ENCODE results near the gene PAIP2.
"Not testable (repeated sequence)": the region's sequence is repeated elsewhere in the genome, so short reads cannot be mapped to it uniquely, and the experiment has no call there.

Gene PAIP2, protein sequence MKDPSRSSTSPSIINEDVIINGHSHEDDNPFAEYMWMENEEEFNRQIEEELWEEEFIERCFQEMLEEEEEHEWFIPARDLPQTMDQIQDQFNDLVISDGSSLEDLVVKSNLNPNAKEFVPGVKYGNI

DNA sequence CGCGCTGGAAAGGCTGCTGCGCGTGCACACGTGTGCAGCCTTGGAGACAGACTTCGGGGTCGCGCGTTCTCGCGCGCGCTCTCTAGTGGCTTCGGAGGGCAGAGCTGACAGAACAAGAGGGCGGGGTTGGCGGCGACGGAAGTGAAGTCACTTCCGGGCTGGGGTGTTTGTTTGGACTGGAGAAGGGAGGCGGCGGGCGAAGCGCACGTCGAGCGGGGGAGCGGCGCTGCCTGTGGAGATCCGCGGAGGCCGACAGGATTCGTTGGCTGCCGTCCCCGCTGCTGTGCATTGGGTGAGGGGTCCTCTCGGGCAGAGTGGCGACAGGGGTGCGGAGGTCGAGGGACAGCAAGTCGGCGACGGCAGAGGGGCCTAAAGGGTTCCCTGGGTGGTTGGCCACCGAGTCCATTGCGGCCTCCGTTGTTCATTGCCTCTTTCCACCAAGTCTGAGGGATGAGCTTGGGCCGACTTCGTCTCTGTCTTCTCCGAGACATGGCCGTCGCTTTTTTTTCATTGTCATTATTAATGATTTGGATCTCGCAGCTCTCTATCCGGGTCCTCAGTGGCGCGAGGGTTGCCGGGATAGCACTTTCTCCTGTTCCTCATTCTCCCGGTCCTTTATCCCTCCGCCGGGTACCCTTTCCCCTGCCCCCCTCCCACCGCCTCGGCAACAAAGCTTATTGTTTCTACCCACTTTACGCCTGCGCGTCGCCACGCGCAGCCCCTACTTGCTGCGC, at the start of gene PAIP2:
Gene PAIP2 (plus strand): TSS at position 166 of the 734 bp plus-strand sequence. CDS start 21,931 bp downstream, outside the sequence.
- peak; percentile 98 for DNase-seq

DNA sequence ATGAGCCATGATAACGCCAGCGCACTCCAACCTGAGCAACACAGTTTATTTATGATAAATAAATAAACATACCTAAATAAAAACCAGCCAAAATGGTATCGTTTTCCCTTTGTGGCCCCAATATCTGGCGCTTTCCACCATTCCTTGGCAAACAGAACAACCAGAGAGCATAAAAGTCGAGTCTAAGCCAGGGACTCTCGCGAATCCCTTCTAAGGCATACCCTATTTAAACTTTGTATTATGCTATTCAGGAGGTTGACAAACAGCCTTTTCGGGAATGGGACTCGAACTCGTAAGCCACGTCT, 48.5 kb upstream of the PAIP2 start:
- DNase-seq, result no peak

GRCh38 chr5:139293507-139294373, 47.9 kb upstream of the PAIP2 start, which contains the start of gene MATR3:
MATR3 (plus strand) TSS chr5:139293740; CDS start chr5:139307416, 13,676 bp downstream.
- peak; percentile 93 for DNase-seq

GRCh38 chr5:139294374-139295165, 47.1 kb upstream of the PAIP2 start:
- peak; percentile 59 for DNase-seq

DNA sequence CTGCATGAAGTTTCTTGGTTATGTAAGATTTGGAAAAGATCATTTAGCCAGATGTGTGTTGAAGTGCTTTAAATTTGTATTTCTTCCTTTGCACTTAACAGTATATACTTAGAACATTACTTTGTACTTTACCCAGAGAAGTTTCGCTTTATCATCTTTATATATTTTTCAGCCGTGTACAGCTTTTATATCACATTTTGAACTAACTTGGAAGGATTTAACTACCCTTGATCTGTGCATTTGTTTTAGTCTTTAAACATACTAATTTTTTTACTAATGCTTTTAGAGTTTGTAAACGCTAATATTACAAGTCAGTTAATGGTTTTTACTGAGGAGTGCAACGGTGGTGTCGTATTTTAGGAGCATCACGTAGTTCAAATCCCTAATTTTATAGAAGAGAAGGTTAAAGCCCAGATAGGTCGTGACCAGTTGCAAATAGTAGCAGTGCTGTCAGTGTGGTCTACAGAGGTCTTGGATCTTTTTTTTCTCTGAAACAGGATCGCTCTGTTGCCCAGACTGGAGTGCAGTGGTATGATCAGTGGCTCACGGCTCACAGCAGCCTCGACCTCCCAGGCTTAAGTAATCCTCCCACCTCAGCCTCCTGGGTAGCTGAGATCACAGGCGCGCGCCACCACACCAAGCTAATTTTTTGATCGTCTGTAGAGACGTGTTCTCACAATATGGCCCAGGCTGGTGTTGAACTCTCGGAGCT, 46.2 kb upstream of the PAIP2 start:
- no peak for DNase-seq

DNA sequence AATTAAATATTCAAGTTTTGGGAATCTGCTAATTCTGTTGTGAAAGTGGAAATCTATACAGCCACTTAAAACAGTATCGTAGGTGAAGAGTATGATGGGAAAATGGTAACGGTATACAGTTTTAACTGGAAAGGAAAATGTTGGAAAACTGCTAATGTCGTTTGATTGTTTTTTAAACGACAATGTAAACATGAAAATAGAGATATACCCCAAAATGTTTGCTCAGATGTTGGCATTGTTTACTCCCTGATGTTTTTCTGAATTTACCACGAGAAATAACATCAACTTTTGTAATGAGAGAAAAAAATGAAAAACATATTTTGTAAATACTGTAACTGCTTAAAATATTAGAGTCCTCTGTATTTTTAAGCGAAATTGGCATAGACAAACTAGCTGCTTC, 45.5 kb upstream of the PAIP2 start:
- no peak for DNase-seq

DNA sequence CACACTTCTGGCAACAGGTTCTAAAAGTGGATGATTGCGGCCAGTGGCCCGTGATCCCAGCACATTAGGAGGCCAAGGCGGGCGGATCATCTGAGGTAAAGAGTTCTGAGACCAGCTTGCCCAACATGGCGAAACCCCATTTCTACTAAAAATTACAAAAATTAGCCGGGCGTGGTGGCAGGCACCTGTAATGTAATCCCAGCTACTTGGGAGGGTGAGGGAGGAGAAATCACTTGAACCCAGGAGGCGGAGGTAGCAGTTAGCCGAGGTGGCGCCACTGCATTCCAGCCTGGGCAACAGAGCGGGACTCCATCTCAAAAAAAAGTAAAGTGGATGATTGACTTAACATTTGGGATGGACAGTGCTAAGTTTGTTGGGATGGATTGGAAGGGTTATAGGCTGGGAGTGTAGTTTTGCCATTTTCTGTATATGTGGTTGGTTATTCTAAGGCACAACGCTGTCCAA, 44.8 kb upstream of the PAIP2 start:
- DNase-seq, result no peak

- no peak for DNase-seq
Measured at GRCh38 chr5:139297439-139298133, 44.1 kb upstream of the PAIP2 start.

GRCh38 chr5:139298242-139298641, 43.4 kb upstream of the PAIP2 start:
- no peak for DNase-seq

DNA sequence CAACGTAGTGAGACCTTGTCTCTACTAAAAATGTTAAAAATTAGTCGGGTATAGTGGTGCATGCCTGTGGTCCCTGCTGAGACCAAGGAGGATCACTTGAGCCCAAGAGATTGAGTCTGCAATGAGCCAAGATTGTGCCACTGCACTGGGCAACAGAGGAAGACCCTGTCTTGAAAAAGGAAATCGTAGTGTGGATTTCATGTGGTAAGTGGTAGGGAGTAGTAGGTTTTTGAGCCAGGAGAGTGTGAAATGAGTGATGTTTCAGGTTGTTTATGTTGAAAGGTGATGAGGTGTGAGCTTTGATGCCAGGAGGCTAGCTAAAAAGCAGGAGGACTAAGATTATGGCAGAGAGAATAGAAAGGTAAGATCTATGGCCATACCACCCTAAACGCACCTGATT, 42.2 kb upstream of the PAIP2 start:
- DNase-seq, result no peak

- DNase-seq, result no peak
Measured at GRCh38 chr5:139301808-139302499, 39.7 kb upstream of the PAIP2 start.

DNA sequence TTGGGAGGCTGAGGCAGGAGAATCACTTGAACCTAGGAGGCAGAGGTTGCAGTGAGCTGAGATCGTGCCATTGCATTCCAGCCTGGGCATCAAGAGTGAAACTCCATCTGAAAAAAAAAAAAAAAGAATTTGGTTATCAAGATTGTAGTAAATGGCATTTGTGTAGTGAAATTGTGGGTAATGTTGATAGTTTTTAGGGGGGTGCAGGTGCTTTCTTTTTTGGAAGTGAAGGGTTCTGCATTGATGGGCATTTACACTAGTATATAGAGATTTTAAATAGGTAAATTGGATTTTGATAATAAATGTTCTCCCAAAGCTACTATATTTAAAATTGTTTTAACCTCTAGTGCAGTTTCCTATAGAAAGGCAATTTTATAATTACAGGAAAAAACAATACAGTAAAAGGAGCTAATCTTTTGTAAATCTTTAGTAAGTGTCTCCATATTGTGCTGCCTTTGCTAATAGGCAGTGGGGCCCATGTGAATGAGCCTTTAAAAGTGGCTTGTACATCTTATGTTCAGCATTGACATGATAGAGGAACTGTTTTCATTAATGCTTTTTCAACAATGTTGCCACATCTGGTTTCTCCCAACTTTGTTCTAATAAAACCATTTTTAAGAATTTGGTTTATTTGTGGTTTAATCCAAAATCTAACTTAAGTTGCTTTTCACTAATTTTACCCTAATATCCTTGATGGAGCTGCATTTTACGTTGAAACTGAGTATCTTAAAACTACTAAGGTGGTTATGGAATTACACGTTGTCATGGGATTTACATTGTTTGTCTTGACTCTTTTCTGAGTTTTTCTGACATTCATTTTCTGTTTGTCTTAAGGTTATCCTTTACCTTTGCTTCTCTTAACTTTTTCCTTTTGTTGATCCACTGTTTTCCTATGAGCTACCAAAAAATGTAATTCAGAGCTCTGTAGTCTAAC, 37.0 kb upstream of the PAIP2 start:
- DNase-seq, result no peak

DNA sequence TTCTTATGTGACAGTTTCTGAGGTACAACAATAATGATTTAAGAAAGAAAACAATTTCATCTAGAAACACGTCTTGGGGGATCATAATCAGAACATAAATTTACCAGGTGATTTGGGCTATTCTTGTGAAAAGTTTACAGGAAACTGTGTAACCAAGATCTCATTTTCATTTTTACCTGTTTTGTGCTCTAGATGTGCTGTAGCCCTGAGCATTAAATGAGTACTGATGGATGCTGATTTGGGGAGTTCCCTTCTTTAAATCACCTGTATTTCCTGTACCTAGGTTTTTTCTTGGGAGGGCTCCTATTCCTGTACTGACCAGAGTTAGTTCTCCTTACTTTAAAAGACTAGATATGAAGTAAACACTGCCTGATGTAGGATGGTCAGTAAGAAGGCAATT, 35.5 kb upstream of the PAIP2 start:
- no peak for DNase-seq

- DNase-seq, result no peak
Measured at GRCh38 chr5:139306628-139307379, 34.9 kb upstream of the PAIP2 start.

GRCh38 chr5:139308797-139309196, 32.9 kb upstream of the PAIP2 start:
- no peak for DNase-seq

DNA sequence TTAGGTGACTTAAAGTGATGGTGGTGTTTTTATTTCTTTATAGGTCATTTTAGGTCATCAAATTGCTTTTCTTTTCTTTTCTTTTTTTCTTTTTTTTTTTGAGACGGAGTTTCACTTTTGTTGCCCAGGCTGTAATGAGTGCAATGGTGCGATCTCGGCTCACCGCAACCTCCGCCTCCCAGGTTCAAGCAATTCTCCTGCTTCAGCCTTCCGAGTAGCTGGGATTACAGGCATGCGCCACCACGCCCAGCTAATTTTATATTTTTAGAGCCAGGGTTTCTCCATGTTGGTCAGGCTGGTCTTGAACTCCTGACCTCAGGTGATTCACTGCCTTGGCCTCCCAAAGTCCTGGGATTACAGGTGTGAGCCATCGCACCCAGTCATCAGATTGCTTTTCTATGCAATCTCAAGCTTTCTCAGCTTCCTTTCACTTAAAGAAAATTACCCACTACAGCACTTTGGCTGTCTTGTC, 30.9 kb upstream of the PAIP2 start:
- DNase-seq, result not testable (repeated sequence)

DNA sequence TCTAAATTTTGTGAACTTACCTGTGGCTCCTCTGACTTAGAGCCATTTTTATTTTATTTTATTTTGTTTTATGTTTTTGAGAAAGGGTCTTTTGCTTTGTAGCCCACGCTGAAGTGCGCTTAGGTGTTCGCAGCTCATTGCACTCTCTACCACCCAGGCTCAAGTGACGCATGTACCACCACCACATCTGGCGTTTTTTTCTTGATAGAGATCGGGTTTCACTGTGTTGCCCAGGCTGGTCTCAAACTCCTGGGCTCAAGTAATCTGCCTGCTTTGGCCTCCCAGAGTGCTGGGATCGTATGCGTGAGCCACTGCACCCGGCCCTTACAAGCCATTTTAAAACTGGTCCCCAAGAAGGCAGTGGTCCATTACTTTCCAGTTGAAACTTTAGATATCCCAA, 29.6 kb upstream of the PAIP2 start:
- DNase-seq, result no peak

- DNase-seq, result no peak
Measured at GRCh38 chr5:139314276-139314675, 27.4 kb upstream of the PAIP2 start.

- no peak for DNase-seq
Measured at GRCh38 chr5:139315056-139315615, 26.5 kb upstream of the PAIP2 start.
